Hair follicle dermal papilla cell (primary cell): ENCODE results near the gene NPR1. TPM values are rescaled to one million over a fixed set of nuclear protein-coding genes. Genes with fewer than 3 reads are reported as not detected.

ENCODE experiments used
- small RNA-seq: library from RNA; depleted of rRNA; stranded (forward); fragments of <200 nt; gene quantifications from one replicate; pipeline ENCODE3, GENCODE V24; 2012
- total RNA-seq: library from RNA; depleted of rRNA; stranded (reverse); fragments of >200 nt; gene quantifications from 2 replicates; pipeline ENCODE4 v1.2.3, GENCODE V29; 2012

The NPR1 gene
- under 0.01 TPM in 1 of 2 replicates, not detected in the other for total RNA-seq

GRCh38 chr1:153678519-153679336, at the start of gene NPR1:
NPR1 (plus strand) TSS chr1:153678688; CDS start chr1:153679109, 421 bp downstream.

GRCh38 chr1:153633754-153634665, 44.5 kb upstream of the NPR1 start, which contains the start of gene CHTOP:
CHTOP (plus strand) TSS chr1:153634066; CDS start chr1:153636589, 2,523 bp downstream.

DNA sequence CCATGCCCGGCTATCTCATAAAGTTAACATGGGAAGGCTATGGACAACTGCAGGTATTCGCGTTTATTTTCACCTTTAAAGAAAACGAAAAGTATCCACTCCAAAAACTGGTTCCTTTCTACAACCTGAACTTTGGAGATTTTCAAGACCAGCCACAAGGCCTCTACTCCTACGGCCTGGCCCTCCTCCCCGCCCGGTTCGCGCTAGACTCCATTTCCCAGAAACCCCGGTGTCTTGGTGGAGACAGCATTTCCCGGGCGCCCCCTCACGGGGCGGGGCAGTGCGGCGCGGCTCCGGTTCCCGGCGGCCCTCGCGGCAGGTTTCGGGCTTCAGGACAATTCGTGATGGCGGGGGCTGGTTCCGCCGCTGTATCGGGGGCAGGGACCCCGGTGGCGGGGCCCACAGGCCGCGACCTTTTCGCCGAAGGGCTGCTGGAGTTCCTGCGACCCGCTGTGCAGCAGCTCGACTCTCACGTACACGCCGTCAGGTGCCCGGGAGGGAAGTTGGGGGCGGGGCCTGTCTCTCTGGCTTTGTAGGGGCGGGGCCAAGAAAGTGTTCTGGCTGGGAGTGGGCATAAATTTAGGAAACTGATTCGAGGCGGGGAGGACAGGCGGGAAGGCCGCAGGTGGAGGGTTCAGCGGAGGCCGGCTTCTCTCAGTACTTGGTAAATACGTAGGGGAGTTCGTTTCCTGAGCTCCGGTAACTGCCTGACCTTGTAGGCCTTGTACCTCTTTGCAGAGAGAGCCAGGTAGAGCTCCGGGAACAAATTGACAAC, 19.9 kb upstream of the NPR1 start, which contains the start of gene SNAPIN:
Gene SNAPIN, plus strand, starts transcription at position 304 of the 775 bp plus-strand sequence. Its CDS starts 41 bp downstream, at position 345.

GRCh38 chr1:153670859-153671627, 7.4 kb upstream of the NPR1 start, which contains the start of gene ILF2:
ILF2 (minus strand) TSS chr1:153670993; CDS start chr1:153670922, 71 bp downstream.

DNA sequence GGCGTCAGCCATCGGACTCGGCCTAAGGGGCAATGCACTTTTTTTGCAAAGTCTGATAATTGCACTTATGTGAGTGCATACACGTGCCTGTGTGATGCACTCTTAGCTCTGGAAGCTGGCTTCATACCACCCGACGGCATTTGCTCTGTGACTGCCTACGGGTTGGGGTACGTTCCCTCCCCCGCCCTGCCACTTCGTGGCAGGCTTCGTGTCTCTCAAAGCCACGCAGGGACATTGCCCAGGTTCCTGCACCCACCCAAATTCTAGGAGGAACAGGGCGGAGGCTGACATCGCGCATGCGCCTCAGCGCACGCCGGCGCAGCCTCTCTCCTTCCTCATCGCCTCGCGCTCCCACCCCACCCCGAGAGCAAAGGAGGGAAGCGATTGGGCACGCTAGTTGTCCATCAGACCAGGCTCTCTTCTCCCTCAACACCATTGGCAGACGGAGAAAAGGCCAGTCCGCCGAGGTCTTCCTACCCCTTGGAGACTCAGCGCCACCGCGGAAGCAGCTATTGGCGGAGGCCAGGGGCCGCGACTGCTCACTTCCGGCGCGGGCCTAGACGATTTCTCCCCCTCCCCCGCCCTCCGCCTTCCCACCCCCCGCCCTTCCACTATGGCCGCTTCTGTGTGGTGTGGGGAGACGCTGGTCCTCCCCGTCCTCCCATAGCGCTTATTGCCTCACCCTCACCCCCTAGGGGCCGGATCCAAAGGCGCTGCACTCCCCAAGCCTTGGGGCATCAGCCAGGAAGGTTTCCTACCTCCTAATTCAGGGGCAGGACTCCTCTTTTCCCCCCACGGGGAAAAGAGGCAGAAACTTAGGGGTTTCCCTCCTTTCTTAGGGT, 49.2 kb downstream of the NPR1 start, which contains the start of gene INTS3:
Gene INTS3, plus strand, starts transcription at position 588 of the 842 bp plus-strand sequence. CDS start 585 bp downstream, outside the sequence.

Small RNA genes lying within 50 kb of the gene (small RNA-seq; reads per million reads assigned to genes)
- gene MIR8083 (not detected), gene RF00019 (not detected), gene RN7SL372P (not detected)

Other genes starting within 250 kb of the NPR1 start
- gene S100A7, start 218.0 kb upstream of the NPR1 start, total RNA-seq: not detected in 2 replicates
- gene S100A6, start 142.7 kb upstream of the NPR1 start, total RNA-seq: 1,038 and 1,069 TPM in 2 replicates
- gene S100A5, start 137.8 kb upstream of the NPR1 start, total RNA-seq: not detected in 2 replicates
- gene S100A4, start 132.9 kb upstream of the NPR1 start, total RNA-seq: 874 and 1,480 TPM in 2 replicates
- 6.3 and 6.6 TPM in 2 replicates for gene S100A3, start 129.4 kb upstream of the NPR1 start, total RNA-seq
- gene S100A2, start 112.8 kb upstream of the NPR1 start, total RNA-seq: 3.4 and 6.8 TPM in 2 replicates
- gene S100A16, start 65.6 kb upstream of the NPR1 start, total RNA-seq: 157 and 225 TPM in 2 replicates
- gene S100A14, start 62.4 kb upstream of the NPR1 start, total RNA-seq: 0.36 and 0.65 TPM in 2 replicates
- gene S100A13, start 51.2 kb upstream of the NPR1 start, total RNA-seq: 71.1 and 103 TPM in 2 replicates
- gene S100A1, start 50.3 kb upstream of the NPR1 start, total RNA-seq: not detected in 2 replicates
- 44.3 and 53.1 TPM in 2 replicates for gene CHTOP, start 44.6 kb upstream of the NPR1 start, total RNA-seq
- gene SNAPIN, start 20.0 kb upstream of the NPR1 start, total RNA-seq: 45.8 and 56.8 TPM in 2 replicates
- gene ILF2, start 7.7 kb upstream of the NPR1 start, total RNA-seq: 116 and 124 TPM in 2 replicates
- 44.7 and 53.4 TPM in 2 replicates for gene INTS3, start 49.4 kb downstream of the NPR1 start, total RNA-seq
- gene SLC27A3, start 96.7 kb downstream of the NPR1 start, total RNA-seq: 9.5 and 14.3 TPM in 2 replicates
- gene GATAD2B, start 244.3 kb downstream of the NPR1 start, total RNA-seq: 10.2 and 12.1 TPM in 2 replicates